HG02759 (cell line): Measurements from ENCODE around the gene SNORC.
"Not testable (repeated sequence)": the region's sequence is repeated elsewhere in the genome, so short reads cannot be mapped to it uniquely, and the experiment has no call there.

Experiments used
- ATAC-seq: cut with Tn5 transposase; IDR thresholded peaks from one replicate; pipeline ENCODE4 v1.9.1; 2021; ENCODE audit warnings: mild to moderate bottlenecking, moderate library complexity; ENCODE audit not compliant: unreplicated experiment

Gene SNORC

DNA sequence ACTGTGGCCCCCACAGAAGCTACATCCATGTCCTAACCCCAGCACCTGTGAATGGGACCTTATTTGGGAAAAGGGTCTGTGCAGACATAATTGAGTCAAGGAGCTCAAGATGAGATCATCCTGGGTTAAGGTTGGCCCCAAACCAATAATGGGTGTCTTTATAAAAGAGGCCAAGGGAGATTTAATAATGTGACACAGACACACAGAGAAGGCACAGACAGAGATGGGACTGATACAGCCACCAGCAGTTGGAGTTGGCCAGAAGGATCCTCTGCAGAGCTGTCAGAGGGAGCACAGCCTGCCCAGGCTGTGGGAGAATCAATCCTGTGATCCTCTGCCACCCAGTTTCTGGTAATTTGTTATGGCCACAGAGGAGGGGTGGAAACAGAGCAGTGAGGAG is 26.0 kb downstream of the SNORC start:
- ATAC-seq: no peak

DNA sequence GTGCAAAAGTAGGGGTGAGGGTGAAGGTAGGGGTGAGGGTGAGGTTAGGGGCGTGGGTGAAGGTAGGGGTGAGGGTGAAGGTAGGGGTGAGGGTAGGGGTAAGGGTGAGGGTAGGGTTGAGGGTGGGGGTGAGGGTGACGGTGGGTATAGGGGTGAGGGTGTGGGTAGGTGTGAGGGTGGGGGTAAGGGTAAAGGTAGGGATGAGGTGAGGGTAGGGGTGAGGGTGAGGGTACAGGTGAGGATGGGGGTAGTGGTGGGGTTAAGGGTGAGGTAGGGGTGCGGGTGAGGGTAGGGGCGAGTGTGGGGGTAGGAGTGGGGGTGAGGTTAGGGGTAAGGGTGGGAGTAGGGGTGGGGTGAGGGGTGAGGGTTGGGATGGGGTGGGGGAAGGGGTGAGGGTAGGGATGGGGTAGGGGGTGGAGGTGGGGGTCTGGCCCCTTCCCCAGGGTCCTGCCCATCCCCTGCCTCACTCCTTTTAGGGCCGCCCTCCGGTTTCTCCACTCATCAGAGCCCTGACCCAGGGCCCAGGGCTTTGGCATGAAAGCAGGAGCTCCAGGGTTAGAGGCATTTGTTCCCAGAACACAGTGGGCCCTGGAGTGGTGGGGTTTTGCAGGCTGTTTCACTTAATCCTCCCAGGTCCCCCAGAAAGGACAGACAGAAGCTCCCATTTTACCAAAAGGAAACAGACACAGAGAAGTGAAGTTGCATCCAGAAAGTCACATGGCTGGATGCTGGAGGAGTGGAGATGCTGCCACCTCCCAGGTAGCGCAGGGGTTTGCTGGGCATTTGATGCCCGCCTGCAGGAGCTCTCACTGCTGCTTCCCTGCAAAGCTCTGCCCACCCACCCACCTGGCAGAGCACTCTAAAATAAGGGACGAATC is 26.9 kb downstream of the SNORC start:
- ATAC-seq: no peak

DNA sequence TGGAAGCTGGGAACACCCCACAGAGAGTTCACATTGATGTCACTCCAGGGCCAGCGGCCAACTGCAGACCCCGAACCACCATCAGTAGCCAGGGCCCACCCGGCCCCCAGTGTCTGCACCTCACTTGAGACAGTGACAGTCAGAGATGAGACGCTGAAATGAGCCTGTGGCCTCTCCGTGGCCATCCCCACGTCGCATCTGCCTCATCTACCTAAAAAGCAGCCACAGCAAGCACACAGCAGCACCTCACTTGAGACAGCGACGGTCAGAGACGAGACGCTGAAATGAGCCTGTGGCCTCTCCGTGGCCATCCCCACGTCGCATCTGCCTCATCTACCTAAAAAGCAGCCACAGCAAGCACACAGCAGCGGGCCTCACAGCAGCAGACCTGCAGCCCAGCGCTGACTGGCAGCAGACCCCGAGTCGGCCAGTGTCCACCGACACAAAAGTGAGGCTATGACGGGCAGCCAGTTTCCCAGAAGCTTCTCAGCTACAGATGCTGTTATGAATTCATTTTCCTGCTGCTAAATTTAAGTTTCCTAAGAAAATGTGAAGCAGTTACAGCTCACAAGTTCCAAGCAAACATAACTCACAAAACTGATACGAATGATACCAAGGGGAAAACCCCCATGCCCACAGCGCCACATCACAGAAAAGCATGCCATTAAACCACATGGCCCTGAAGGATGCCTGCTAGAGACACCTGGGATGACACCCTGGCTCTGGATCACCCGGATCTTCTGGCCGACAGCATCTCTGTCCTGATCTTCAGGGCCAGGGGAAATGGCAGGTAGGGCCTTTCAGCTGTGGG is 27.7 kb downstream of the SNORC start:
- no peak for ATAC-seq

DNA sequence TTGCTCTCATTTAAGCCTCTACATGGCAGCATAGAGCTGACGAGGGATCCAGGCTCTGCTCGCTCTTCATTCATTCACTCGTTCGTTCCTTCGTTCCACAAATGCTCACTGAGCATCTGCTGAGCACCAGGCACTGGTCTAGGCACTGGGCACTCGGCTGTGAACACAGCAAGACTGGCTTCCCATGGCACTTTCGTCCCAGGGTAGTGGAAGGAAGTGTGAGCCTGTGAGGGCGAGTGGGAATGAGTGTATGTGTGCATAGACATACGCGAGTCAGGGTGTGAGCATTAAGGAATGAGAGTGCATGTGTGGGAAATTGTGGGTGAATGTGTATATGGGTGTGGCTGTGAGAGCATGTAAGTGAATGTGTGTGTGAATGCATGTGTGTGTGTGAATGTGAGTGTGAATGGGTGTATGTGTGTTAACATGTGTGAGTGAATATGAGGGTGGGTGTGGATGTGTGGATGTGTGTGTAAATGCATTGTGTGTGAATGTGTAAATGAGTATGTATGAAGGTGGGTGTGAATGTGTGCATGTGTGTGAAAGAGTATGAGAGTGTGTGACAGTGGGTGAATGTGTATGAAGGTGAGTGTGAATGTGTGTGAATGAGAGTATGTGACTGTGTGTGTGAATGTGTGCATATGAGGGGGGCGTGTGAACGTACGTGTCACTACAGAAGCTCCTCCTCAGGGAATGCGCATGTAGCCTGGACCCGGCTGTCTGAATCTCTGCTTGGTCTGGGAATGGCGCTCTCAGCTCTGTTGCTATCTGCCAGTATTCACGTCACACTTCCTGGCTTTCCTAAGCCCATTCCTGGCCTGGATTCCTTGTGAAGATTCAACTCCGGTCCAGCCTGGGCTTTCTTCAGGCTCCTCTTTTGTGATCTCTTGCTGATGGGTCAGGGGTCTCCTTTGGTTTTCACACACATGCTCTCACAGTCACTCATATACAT is 28.8 kb downstream of the SNORC start:
- ATAC-seq: no peak

DNA sequence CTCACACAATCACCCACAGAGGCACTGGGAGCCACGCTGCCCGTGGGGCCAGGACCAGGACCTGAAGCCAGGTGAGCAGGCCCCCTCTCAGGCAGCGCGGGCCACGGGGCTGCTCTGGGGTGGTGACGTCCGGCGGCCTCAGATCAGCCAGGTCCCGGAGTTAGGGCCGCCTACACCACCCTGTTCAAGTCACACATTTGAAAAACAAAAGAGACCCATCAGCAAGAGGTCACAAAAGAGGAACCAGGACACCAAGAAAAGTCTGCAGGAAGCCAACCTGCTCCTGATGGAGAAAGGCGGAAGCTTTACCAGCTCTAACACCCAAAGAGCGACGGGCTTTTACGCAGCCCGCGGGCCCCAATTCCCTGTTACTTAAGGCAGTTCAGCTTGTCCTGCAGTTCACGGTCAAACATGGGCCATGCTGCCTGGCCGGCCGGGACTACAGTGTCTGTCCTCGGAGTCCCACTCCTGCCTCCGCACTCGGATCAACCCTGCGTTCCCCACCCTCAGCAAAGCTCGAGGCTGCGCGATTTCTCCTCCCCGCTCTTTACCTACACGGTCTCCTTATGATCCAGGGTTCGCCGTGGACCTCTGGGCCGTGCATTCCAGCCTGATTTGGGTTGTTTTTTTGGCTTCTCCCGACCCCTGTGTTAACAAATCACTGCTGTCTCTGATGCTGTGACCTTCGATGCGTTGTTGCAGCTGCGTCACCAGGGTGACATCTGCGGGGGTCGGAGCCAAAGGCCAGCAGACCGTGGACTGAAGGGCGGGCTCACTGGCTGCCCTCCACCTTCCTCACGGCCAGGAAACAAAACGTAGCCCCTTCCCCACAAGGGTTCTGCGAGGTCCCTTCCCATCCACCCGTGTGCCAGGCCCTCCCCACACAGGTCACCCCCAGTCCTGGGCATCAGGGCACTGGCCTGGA is 31.0 kb downstream of the SNORC start:
- no peak for ATAC-seq

DNA sequence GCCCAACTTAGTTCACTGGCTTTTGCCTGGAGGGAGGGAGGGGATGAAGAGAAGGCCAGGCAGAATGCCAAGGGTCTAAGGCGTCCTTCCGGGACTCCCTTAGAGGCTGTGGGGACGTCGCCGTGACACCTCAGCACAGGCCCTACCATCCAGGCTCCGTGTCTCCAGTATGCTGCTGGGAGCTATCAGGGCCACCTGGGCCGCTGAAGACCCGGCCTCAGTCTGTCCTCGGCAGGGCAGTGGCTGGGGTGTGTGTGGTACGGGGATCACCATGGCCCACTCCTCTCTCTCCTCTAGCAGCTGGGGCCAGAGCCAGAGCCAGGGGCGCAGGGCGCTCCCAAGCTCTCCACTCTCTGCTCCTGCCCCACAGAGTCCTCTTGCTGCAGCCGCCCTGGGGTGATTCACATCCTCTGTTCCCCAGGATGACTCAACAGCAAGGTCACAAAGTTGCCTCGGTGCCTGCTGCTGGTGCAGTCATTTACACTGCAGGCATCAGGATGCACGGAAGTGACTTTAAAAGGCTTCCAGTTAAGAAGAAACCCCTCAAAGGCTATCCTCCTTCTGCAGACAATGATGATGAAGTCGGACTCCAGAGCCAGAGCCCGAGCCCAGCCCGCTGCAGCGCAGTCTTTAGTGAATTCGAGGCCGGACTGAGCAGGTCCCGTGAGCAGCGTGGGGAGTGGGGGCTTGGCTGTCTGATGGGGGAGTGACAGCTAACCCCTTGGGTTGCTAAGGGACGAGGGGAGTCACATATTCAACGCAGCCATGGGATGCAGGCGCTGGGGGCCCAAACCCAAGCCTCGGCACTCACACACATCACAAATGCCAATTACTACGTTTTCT is 31.9 kb downstream of the SNORC start:
- no peak for ATAC-seq

DNA sequence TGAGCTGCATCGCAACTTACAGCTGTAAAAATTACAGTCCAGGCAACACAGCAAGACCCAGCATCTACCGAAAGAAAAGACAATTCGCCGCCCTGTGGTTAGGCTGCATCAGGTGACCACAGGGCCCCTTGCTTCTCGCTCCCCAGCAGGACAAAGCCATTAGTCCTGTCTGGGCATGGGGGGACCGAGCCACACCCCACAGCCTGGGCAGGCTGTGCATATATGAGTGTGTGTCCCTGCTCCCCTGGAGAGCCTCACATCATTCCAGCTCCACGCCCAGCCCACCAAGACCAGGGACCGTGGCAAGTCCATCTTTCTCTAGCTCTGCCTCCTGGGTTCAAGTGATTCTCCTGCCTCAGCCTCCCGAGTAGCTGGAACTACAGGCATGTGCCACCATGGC is 33.9 kb downstream of the SNORC start:
- ATAC-seq: no peak

DNA sequence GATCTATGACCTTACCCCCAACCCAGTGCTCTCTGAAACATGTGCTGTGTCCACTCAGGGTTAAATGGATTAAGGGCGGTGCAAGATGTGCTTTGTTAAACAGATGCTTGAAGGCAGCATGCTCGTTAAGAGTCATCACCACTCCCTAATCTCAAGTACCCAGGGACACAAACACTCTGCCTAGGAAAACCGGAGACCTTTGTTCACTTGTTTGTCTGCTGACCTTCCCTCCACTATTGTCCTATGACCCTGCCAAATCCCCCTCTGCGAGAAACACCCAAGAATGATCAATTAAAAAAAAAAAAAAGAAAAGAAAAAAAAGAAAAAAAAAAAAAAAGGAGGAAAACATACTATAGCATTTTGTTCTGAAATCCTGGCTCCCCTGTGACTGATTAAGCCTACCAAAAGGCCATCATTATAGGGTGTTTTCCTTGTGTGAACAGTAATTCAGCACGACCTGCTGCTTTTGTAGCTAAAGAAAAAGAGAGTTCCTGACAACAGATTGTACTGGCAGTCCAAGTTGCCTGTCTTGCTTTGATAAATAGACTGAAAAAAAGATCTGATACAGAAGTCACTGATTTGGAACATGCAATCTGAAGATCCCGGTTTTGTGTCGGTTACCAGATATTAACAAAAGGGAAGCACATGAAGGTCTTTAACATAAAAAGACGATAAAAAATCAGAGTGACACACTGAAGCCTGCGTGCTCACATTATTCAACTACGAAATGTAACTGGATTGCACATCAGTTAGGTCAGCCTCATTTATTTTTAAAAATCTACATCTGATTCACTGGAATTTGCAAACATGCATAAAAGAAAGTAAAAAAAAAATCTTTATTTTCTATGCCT is 37.0 kb downstream of the SNORC start:
- not testable (repeated sequence) for ATAC-seq

DNA sequence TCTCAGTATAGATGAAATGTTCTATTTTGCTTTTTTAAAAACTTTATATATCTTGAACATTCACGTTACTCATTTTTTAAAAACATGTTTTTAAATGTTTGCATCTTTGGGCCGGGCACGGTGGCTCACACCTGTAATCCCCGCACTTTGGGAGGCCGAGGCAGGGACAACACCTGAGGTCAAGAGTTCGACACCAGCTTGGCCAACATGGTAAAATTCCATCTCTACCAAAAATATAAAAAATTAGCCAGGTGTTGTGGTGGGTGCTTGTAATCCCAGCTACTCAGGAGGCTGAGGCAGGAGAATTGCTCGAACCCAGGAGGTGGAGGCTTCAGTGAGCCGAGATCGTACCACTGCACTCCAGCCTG is 37.6 kb downstream of the SNORC start:
- not testable (repeated sequence) for ATAC-seq

DNA sequence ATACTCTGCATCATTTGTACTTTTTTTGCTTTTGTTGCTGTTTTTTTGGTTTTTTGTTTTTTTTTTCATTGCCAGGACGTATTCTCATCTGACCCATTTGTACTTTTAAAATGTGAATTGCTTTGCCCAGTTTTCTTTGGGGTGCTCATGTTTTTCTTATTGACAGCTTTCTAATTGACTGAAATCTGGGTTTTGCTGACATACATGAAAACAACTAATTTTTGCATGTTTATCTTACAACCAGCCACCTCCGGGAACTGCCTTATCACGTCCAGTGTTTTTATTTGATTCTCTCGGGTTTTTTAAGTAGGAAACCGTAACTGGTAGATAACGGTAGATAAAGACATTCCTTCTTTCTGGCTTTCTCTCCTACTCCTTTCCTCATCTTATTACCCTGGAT is 38.6 kb downstream of the SNORC start:
- ATAC-seq: no peak

DNA sequence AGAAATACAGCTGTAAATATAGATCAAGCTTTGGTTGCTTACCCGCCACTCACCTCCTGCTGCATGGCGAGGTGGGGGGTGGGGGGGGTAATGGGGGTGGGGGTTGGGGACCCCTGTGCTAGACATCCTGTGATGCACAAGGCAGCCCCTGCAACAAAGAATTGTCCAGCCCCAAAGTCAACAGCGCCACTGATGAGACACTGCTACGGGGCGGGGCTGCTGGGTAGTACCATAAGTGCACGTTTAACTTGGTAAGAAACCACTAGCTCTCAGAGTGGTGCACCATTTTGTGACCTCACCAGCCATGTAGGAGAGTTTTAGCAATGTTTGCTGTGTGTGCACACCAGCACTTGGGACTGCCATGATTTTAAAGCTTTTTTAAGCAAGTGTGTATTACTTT is 40.3 kb downstream of the SNORC start:
- no peak for ATAC-seq

DNA sequence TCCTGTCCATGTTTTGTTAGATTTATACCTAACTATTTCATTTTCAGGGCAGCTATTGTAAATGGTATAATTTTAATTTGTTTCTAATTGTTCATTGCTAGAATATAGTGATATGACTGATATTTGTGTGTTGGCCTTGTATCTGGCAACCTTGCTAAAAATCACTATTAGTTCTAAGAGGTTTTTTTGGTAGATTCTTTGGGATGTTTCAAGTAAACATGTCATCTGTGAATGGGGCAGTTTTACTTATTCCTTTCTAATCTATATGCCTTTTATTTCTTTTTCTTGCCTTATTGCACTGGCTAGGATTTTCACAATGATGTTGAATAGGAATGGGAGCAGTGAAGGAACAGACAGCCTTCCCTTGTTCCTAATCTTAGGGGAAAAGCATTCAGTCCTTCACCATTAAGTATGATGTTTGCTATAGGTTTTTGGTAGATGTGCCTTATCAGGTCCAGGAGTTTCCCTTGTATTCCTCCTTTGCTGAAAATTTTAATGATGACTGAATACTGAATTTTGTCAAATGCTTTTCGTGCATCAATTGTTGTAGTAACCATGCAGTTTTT is 41.7 kb downstream of the SNORC start:
- no peak for ATAC-seq

DNA sequence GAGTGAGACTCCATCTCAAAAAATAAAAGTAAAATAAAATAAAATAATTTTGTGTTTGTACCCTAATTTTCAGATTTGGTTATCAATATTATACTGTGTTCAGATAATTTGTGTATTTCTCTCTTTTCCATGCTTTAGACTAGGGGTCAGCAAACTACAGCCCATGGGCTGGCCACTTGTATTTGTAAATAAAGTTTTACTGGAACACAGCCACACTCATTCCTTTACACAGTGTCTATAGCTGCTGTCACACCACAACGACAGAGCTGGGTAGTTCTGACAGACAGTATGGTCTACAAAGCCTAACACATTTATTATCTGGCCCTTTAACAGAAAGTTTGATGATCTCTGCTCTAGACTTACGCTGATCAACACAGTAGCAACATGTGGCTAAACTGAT is 43.8 kb downstream of the SNORC start:
- ATAC-seq: no peak

DNA sequence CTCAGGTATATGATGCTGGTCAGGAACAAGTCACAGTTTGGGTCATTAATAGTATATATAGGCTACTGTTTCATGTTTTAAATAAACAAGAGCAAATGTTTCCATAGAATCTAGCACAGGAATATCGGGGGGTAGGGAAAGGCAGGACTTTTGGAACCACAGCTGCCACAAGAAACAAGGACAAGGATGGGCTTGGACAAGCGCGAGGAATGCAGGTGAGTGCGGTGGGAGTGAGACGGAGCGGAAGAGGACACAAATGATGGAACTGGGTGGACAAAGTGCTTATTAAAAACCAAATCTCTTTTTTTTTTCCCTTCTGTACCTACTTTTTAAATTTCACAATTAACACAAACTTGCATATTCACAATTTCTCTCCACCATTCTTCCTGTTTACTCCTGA is 49.1 kb downstream of the SNORC start:
- ATAC-seq: no peak

DNA sequence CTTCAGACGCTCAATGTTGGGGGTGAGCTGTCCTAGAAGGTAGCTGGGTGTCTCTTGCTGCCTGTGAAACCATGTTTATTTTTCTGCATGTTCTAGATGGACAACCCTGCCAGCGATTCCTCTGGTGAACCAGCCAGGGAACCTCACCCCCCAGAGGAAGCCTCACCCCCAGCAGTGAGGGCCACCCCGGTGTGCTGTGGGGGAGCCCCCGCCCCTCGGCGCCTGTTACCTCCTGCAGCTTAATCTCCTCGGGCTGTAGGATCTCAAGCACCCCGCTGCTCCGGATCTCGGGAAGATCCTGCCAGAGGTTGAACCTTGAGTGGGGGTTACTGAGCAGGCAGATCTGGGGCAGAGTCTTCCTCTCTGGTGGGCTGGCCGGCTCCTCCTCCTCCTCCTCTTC is 50.0 kb downstream of the SNORC start:
- ATAC-seq: no peak

DNA sequence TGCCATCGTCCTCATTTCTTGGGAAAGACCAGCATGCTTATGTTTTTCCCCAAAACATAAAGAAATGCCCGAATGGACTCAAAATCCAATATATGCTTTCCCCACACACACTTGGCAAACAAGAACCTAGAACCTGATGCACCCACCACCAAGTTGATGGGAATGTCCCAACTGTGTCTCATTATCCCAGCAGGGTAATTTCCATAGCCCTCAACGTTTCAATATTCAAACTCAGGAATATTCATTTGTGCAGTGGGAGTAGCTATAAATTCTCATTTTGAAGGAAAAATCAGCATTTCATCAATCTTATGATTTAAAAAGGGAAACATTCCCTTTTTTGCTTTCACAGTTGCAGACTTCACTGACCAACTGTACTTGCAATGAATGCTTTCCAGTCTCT is 50.7 kb downstream of the SNORC start:
- no peak for ATAC-seq

DNA sequence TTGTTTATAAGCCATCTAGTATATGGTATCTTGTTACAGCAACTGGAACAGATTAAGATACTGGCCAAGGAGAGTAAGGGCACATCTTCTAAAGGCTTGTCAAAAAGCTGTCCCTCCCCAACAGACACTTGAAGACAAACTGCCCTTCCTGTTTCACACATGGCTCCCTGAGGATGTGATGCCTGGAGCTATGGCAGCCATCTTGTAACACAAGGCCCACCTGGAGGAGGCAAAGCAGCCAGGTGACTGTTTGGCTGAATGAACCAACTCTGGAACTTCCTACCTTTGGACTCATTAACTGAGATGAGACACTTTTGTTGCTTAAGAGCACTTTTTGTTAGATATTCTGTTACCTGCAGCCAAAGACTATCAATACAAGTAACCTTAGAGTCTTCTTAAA is 54.4 kb downstream of the SNORC start:
- ATAC-seq: no peak
